Keratinocyte (primary cell): ENCODE measurements around the gene C16orf54. TPM values are rescaled to one million over a fixed set of nuclear protein-coding genes. Genes with fewer than 3 reads are reported as not detected.

ENCODE experiments used
- DNase-seq: peaks from one replicate; pipeline ENCODE4 v3.0.0-alpha.2; 2011; ENCODE audit warnings: low read depth, missing footprints, low spot score
- FAIRE-seq: peaks from 2 replicates; lab custom pipeline; 2011; peaks lifted over from hg19 to GRCh38; lab: Jason Lieb, UNC
- H2AFZ ChIP-seq: 2 replicates; pipeline ENCODE4 v1.6.0; 2012; ENCODE audit warnings: low read length, control low read depth, inconsistent platforms; ENCODE audit not compliant: control insufficient read depth
- H3K27ac ChIP-seq: 2 replicates; pipeline ENCODE4 v1.5.1; 2011; ENCODE audit warnings: low read length; ENCODE audit not compliant: control insufficient read depth, insufficient read depth
- H3K27me3 ChIP-seq: 3 replicates; pipeline ENCODE4 v1.6.0; 2011; ENCODE audit warnings: low read length; ENCODE audit not compliant: control insufficient read depth, insufficient read depth; ENCODE audit errors: extremely low read depth
- H3K36me3 ChIP-seq, 2 experiments: 2 replicates in 1 of 2; 3 replicates in 1 of 2; pipeline ENCODE4 v1.5.1; 2011; ENCODE audit warnings: low read length in 2 of 2, mild to moderate bottlenecking in 1 of 2; ENCODE audit not compliant: control insufficient read depth in 2 of 2, insufficient read depth in 2 of 2; ENCODE audit errors: extremely low read depth in 1 of 2
- H3K4me1 ChIP-seq: 3 replicates; pipeline ENCODE4 v1.5.1; 2011; ENCODE audit warnings: low read length; ENCODE audit not compliant: control insufficient read depth, insufficient read depth; ENCODE audit errors: extremely low read depth
- H3K4me2 ChIP-seq: 3 replicates; pipeline ENCODE4 v1.6.0; 2011; ENCODE audit warnings: low read depth, low read length; ENCODE audit not compliant: control insufficient read depth, insufficient read depth; ENCODE audit errors: extremely low read depth
- H3K4me3 ChIP-seq, 3 experiments: fragments of 200-600 bp in 1 of 3; sonication (generic) in 1 of 3; 2 replicates in 2 of 3; 3 replicates in 1 of 3; pipeline ENCODE4 v1.5.1; 2011 to 2016; ENCODE audit warnings: low read length in 3 of 3, mild to moderate bottlenecking in 3 of 3, control low read depth in 2 of 3, inconsistent platforms in 1 of 3, low read depth in 1 of 3, mixed read lengths in 1 of 3, mixed run types in 1 of 3, moderate library complexity in 1 of 3; ENCODE audit not compliant: control insufficient read depth in 2 of 3, insufficient read depth in 2 of 3; ENCODE audit errors: extremely low read depth in 1 of 3
- H3K79me2 ChIP-seq: 2 replicates; pipeline ENCODE4 v1.6.0; 2012; ENCODE audit warnings: low read length; ENCODE audit not compliant: control insufficient read depth, insufficient read depth
- H3K9ac ChIP-seq: 3 replicates; pipeline ENCODE4 v1.6.0; 2011; ENCODE audit warnings: low read length; ENCODE audit not compliant: control insufficient read depth, insufficient read depth; ENCODE audit errors: extremely low read depth
- H3K9me1 ChIP-seq: 3 replicates; pipeline ENCODE4 v1.6.0; 2011; ENCODE audit warnings: low read length; ENCODE audit not compliant: control insufficient read depth, insufficient read depth; ENCODE audit errors: extremely low read depth
- H3K9me3 ChIP-seq: 2 replicates; pipeline ENCODE4 v1.5.1; 2012; ENCODE audit warnings: low read depth, low read length; ENCODE audit not compliant: control insufficient read depth
- H4K20me1 ChIP-seq: 3 replicates; pipeline ENCODE4 v1.6.0; 2011; ENCODE audit warnings: low read length; ENCODE audit not compliant: control insufficient read depth, insufficient read depth; ENCODE audit errors: extremely low read depth
- CTCF ChIP-seq, 3 experiments: IDR thresholded peaks in 1 of 3; conservative IDR thresholded peaks in 1 of 3; optimal IDR thresholded peaks in 1 of 3; 2 replicates in 2 of 3; 3 replicates in 1 of 3; pipeline versions ENCODE3 to v1.5.1; 2011; ENCODE audit warnings: low read length in 3 of 3, mild to moderate bottlenecking in 3 of 3, moderate library complexity in 2 of 3, control low read depth in 1 of 3, inconsistent platforms in 1 of 3; ENCODE audit not compliant: insufficient read depth in 2 of 3; ENCODE audit errors: extremely low read depth in 1 of 3
- EZH2 ChIP-seq: IDR thresholded peaks from one replicate; pipeline ENCODE4 v1.6.1; 2012; ENCODE audit warnings: inconsistent platforms, mild to moderate bottlenecking, low read length, moderate library complexity
- dilution Hi-C: fragments of 300-500 bp; cut with MboI; formaldehyde crosslinking; loops from one replicate; pipeline ENCODE4 v1.7.0; 2020; ENCODE audit warnings: low sequenced_read_pairs; ENCODE audit not compliant: extremely low pct_ligation_motif_present
- polyA plus RNA-seq, 5 experiments: library from polyadenylated mRNA; depleted of rRNA in 3 of 5; stranded (reverse) in 3 of 5; stranded (forward) in 1 of 5; unstranded in 1 of 5; fragments of >200 nt; gene quantifications; 1 replicate in 1 of 5; 2 replicates in 3 of 5; 3 replicates in 1 of 5; pipeline versions ENCODE4 v1.2.1 to v1.2.3, GENCODE V29; 2011 to 2012; ENCODE audit warnings: missing spikeins in 2 of 5, low read depth in 1 of 5, low replicate concordance in 1 of 5

C16orf54 gene
- polyA plus RNA-seq, 1 donor (not counting 4 experiments of a cell fraction or from before 2014, with no cell fraction given) = not detected

GRCh38 chr16:29765167-29766032 lies 19.6 kb upstream of the C16orf54 start:
- Histone ChIP-seq H4K20me1 (no peaks in the 10 kb centered on the region), H3K27me3 (no peaks in the 10 kb centered on the region), H3K9ac (no peak overlapping the region), H3K9me1 (no peaks in the 10 kb centered on the region), H3K4me2 (no peak overlapping the region), H3K4me1 (no peaks in the 10 kb centered on the region), H3K79me2 (no peaks in the 10 kb centered on the region), H3K27ac (no peak overlapping the region), H3K9me3 (no peaks in the 10 kb centered on the region), H2AFZ (no peak overlapping the region), H3K4me3 (no peak overlapping the region), H3K36me3 (no peaks in the 10 kb centered on the region)
- TF ChIP-seq EZH2 (no peak), CTCF (optimal IDR thresholded peaks at IDR 0.05 in 1 of 3, IDR thresholded peaks at IDR 0.05 in 1 of 3, conservative IDR thresholded peaks at IDR 0.05 in 1 of 3; ENCODE audit: extremely low read depth in 1 of 3, insufficient read depth in 2 of 3, low read length in 3 of 3) (no peak)
- FAIRE-seq = no peak
- dilution Hi-C loops = no loop called here
- no peak for DNase-seq

GRCh38 chr16:29763326-29763725 lies 17.5 kb upstream of the C16orf54 start:
- dilution Hi-C loops = no loop called here
- Histone ChIP-seq H3K79me2 (no peaks in the 10 kb centered on the region), H3K9me3 (no peaks in the 10 kb centered on the region), H3K27ac (no peak overlapping the region), H3K4me2 (no peak overlapping the region), H3K9me1 (no peaks in the 10 kb centered on the region), H3K36me3 (no peaks in the 10 kb centered on the region), H3K4me1 (no peaks in the 10 kb centered on the region), H3K9ac (no peak overlapping the region), H2AFZ (no peak overlapping the region), H3K4me3 (no peak overlapping the region), H3K27me3 (no peaks in the 10 kb centered on the region), H4K20me1 (no peaks in the 10 kb centered on the region)
- TF ChIP-seq CTCF (optimal IDR thresholded peaks at IDR 0.05 in 1 of 3, IDR thresholded peaks at IDR 0.05 in 1 of 3, conservative IDR thresholded peaks at IDR 0.05 in 1 of 3; ENCODE audit: extremely low read depth in 1 of 3, insufficient read depth in 2 of 3, low read length in 3 of 3) = no peak
- TF ChIP-seq EZH2 = no peak
- DNase-seq (no peak), FAIRE-seq (no peak)
